Activated gamma-delta T cell treated with Interleukin-2 at 50 U/mL for 16 hours (primary cell): ENCODE results near the gene COPZ2.
A peak's percentile ranks its signal among the peaks of the same experiment; 100 is the strongest.
"Not testable (repeated sequence)": the region's sequence is repeated elsewhere in the genome, so short reads cannot be mapped to it uniquely, and the experiment has no call there.

Experiments used
- DNase-seq: peaks from one replicate; pipeline ENCODE4 v3.0.0-alpha.2; 2020

COPZ2 gene

GRCh38 chr17:48055531-48056245, 18.1 kb upstream of the COPZ2 start:
- DNase-seq = no peak

GRCh38 chr17:48054238-48055185, 16.9 kb upstream of the COPZ2 start:
- no peak for DNase-seq

- DNase-seq = no peak
Measured at GRCh38 chr17:48053758-48054237, 16.2 kb upstream of the COPZ2 start.

GRCh38 chr17:48052956-48053757, 15.6 kb upstream of the COPZ2 start:
- no peak for DNase-seq

GRCh38 chr17:48051706-48052486, 14.3 kb upstream of the COPZ2 start:
- DNase-seq = no peak

GRCh38 chr17:48051283-48051682, 13.7 kb upstream of the COPZ2 start:
- DNase-seq = no peak

- no peak for DNase-seq
Measured at GRCh38 chr17:48048384-48049126, 11.0 kb upstream of the COPZ2 start.

GRCh38 chr17:48047741-48048383, 10.3 kb upstream of the COPZ2 start, which contains the start of gene NFE2L1:
NFE2L1 (plus strand) TSS chr17:48048359; CDS start chr17:48051119, 2,760 bp downstream.
- peak; percentile 97 for DNase-seq

GRCh38 chr17:48047113-48047740, 9.6 kb upstream of the COPZ2 start:
- DNase-seq = no peak

GRCh38 chr17:48046296-48046695, 8.7 kb upstream of the COPZ2 start:
- no peak for DNase-seq

- no peak for DNase-seq
Measured at GRCh38 chr17:48045316-48046001, 7.9 kb upstream of the COPZ2 start.

- no peak for DNase-seq
Measured at GRCh38 chr17:48044851-48045250, 7.3 kb upstream of the COPZ2 start.

- no peak for DNase-seq
Measured at GRCh38 chr17:48043176-48043575, 5.6 kb upstream of the COPZ2 start.

GRCh38 chr17:48038687-48039086, 1.1 kb upstream of the COPZ2 start:
- DNase-seq = no peak

- DNase-seq = no peak
Measured at GRCh38 chr17:48037838-48038323, 284 bp upstream of the COPZ2 start.

- no peak for DNase-seq
Measured at GRCh38 chr17:48036693-48037035, 933 bp downstream of the COPZ2 start.

- DNase-seq = not testable (repeated sequence)
Measured at GRCh38 chr17:48034734-48035133, 2.9 kb downstream of the COPZ2 start.

- no peak for DNase-seq
Measured at GRCh38 chr17:48031966-48032365, 5.6 kb downstream of the COPZ2 start.

GRCh38 chr17:48030531-48030930, 7.1 kb downstream of the COPZ2 start:
- DNase-seq = no peak

GRCh38 chr17:48028736-48029135, 8.9 kb downstream of the COPZ2 start:
- no peak for DNase-seq
